NCI-H1048 (cell line): Measurements from ENCODE around the gene RAB20.
"Not testable (repeated sequence)": the region's sequence is repeated elsewhere in the genome, so short reads cannot be mapped to it uniquely, and the experiment has no call there.

ENCODE experiments used
- DNase-seq: peaks from one replicate; lab custom pipeline; 2025; lab: John Stamatoyannopoulos, UW

RAB20 gene

DNA sequence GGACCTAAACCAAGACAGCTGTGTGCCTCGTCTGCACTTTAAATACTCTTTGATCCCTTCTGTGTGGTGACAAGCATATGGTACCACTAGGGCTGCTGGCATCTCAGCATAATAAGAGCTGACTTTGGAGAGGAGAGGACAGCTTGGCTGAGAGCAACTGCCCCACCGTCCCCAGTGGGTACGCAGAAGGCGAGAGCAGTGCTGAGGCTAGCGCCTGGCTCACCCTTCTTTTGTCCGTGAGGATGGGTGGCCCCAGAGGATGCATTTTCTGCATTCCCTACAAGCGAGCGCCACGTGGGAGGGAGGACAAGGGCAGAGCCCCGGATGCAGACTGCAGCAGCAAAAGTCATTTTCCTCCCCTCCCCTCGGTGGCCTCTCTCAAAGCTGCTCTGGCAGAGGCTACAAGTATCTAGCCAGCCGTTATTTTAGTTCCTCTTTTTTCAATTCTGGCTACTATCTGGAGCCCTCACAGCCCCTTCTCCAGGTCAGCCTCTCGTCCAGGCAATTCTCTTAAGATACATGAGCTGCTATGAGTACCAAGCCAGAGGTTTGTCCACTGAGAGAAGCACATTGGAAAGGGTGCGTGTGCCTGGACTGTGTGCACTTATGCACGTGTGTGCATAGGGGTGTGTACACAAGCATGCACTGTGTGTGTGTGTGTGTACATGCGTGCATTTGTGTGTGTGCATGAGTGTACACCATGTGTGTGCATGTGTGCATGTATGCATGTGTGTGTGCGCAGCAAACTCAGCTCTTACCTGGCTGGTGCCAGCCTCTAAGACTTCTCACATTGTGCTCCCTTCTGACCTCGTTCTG is 51.3 kb downstream of the RAB20 start:
- no peak for DNase-seq

- DNase-seq = no peak
Observed at GRCh38 chr13:110509478-110509926, 52.0 kb downstream of the RAB20 start.

- no peak for DNase-seq
Observed at GRCh38 chr13:110507678-110508381, 53.7 kb downstream of the RAB20 start.

GRCh38 chr13:110506859-110507566 is 54.5 kb downstream of the RAB20 start:
- DNase-seq = no peak

GRCh38 chr13:110506396-110506795 is 55.1 kb downstream of the RAB20 start:
- no peak for DNase-seq

GRCh38 chr13:110505594-110505993 is 55.9 kb downstream of the RAB20 start:
- DNase-seq = no peak

DNA sequence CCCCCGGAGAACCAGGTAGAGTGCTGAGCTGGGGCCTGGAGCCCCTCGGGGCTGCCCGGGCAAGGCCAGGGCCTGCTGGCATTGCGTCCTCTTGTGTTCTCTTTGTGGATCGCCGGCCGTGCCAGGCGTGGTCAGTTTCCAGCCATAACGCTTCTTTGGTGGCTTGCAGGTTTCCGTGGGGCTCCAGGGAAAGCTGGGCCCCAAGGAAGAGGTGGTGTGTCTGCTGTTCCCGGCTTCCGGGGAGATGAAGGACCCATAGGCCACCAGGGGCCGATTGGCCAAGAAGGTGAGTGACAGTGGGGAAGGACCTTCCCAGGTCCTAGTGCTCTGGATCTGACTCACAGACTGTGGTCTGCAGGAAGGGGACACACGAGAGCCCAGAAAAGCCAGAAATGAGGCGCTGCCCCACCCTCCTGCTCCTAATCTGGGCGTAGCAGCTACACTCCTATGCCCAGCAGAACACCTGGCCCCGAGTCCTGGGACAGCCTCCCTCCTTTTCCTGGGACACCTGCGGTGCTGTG is 57.5 kb downstream of the RAB20 start:
- no peak for DNase-seq

- DNase-seq = no peak
Observed at GRCh38 chr13:110503037-110503901, 58.3 kb downstream of the RAB20 start.

DNA sequence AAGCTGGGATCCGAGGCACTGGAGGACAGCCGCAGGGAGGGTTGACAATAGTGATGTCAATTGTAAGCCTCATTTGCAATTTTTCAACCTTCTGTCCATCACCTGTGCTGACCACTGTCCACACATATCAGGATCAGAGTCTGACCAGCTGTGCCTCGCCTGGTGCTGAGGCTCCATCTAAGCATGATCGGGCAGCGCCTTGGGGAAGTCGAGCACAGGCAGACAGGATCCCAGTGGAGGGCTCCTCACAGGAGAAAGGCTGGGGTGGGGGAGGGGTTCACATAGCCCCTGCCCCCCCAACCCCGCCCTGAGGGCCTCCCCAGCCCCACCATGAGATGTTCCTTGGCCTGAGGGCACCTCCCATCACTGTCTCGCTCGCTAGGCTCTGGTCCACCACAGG is 60.3 kb downstream of the RAB20 start:
- DNase-seq = no peak

- no peak for DNase-seq
Observed at GRCh38 chr13:110500341-110500740, 61.2 kb downstream of the RAB20 start.

DNA sequence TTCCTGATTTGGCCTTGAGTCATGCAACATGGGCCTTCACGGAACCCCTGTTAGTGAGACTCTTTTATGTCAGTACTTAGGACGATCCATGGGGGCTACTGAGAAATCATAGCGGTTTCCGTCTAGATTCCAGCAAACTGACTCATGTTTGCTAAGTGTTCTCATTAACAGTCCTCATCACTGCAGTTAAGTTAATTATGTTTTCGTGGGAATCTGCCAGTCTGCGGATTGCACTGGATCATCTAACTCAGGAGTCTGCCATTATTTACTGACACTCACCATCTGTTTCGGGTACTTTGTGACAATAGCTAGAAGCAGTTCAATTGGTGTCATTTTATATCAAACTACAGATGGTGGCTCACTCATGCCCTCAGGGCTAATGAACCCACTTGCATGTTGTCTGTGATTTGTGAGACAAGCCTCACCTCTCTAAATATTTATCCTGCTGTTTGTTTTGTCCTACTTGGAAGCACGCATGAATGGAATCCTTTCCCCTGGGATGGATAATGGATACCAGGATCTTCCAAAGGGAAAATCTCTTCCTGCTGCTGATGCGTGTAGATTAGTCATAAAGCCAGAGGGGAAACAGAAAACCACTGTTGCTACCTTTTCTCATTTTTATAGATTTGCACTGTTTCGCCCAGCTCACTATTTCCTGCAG is 61.8 kb downstream of the RAB20 start:
- DNase-seq = no peak

DNA sequence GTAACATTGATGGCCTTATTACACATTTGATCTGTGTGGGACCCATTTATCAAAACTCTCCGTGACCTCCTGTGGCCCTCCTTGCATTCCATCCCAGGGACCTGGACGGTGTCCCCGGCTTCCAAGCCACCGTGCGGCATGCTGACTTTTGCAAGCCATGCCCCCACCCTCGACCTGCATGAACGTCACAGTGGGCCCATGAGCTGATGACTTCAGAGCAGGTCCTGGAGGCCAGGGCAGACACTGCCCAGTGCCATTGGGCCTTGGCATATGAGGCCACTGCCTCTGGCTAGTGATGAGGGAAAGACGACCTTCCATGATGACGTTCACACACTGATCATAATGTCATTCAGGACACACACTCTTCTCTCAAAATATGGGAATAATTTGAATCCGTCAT is 62.8 kb downstream of the RAB20 start:
- DNase-seq = no peak

DNA sequence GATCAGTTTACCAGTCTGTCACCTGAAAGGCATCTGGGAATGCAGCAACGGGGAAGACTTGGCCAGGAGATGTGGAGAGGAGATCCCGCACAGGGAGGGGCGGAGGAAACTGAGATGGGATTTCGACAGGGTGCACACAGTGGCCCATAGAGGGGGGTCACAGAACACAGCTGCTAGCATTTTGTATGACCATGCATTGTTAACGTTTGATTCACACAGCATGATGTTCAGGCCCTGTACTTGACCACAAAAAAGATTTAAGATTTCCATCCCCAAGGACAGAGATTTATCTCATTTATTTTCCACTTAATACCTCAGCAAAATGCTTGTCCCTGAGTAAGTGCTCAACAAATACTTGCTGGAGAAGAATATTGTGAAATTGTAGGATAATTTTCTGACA is 63.2 kb downstream of the RAB20 start:
- DNase-seq = no peak

DNA sequence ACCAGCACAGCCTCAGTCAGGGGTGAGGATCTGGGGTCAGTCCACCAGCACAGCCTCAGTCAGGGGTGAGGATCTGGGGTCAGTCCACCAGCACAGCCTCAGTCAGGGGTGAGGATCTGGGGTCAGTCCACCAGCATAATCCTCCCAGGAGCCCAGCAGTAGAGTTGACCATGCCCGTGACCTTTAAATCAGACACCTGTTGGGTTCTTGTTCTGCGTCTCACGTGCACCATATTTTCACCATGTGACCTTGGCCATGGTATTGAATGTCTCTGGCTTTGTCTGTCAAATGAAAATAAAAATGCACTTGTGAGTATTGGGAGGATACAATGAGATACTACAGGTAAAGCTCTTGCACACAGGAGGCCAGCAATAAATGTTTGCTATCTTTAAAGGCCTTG is 63.6 kb downstream of the RAB20 start:
- not testable (repeated sequence) for DNase-seq

DNA sequence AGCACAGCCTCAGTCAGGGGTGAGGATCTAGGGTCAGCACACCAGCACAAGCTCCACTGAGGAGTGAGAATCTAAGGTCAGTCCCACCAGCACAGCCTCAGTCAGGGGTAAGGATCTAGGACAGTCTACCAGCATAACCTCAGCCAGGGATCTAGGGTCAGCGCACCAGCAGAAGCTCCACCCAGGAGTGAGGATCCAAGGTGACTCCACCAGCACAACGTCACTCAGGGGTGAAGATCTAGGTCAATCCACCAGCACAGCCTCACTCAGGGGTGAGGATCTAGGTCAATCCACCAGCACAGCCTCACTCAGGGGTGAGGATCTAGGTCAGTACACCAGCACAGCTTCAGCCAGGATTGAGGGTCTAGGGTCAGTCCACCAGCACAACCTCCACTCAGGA is 64.5 kb downstream of the RAB20 start:
- no peak for DNase-seq

GRCh38 chr13:110496281-110496680 is 65.2 kb downstream of the RAB20 start:
- no peak for DNase-seq

- no peak for DNase-seq
Observed at GRCh38 chr13:110495881-110496280, 65.6 kb downstream of the RAB20 start.

GRCh38 chr13:110495376-110495775 is 66.1 kb downstream of the RAB20 start:
- DNase-seq = no peak

- DNase-seq = no peak
Observed at GRCh38 chr13:110493613-110494012, 67.9 kb downstream of the RAB20 start.

DNA sequence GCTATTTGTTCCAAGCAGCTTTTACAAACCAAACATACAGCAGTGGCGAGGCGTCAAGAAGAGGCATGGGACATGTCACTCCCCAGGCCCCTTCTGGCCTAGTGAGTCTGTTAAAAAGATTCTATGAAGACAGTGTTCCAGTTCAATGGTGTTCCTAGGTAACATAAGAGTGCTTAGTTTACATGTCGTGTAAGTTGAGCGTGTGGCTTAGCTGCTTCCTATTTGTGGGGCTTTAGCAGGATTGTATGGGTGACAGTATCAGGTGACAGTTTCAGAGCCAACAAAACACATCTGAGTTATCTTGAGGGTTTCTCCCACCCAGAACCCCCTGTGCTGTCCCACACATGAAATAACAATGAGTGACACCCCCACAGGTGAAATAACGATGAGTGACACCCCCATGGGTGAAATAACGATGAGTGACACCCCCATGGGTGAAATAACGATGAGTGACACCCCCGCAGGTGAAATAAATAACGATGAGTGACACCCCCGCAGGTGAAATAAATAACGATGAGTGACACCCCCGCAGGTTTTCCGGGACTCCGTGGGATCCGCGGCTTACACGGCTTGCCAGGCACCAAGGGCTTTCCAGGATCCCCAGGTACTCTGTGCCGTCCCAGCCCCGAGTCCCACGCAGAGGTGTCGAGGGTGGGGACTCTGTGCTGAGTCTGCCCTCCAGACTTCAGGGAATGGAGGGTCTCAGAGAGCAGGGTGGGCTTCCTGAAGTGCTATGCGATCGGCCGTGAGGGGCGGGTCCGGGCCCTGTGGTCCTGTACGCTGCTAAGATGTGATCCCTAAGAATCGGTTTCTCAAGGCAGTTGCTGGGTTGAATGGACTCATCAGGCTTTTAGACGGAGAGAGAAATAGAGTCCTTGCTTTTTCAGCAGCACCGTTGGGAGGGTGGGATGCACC is 68.6 kb downstream of the RAB20 start:
- no peak for DNase-seq
